Liver (tissue), 9 donors: ENCODE measurements around the gene MBLAC1. TPM values are rescaled to one million over a fixed set of nuclear protein-coding genes. Genes with fewer than 3 reads are reported as not detected.

Experiments used
- DNase-seq: peaks from one replicate; pipeline ENCODE4 v3.0.0-alpha.2; 2017; ENCODE audit warnings: low spot score
- H3K27ac ChIP-seq, 2 donors: one replicate each; pipeline ENCODE4 v1.7.0; 2013; ENCODE audit warnings: inconsistent platforms in 2 of 2, low read length in 2 of 2, control low read depth in 1 of 2, low read depth in 1 of 2, mild to moderate bottlenecking in 1 of 2
- H3K27me3 ChIP-seq, 4 donors: one replicate each; pipeline versions ENCODE4 v1.6.1 to v1.7.0; 2013; ENCODE audit warnings: low read length in 3 of 4, inconsistent platforms in 1 of 4, mild to moderate bottlenecking in 1 of 4, moderate library complexity in 1 of 4; ENCODE audit not compliant: control insufficient read depth in 4 of 4, insufficient read depth in 4 of 4
- H3K36me3 ChIP-seq, 4 donors: one replicate each; pipeline versions ENCODE4 v1.6.1 to v1.7.0; 2013; ENCODE audit warnings: low read length in 3 of 4, mild to moderate bottlenecking in 3 of 4, low read depth in 1 of 4, moderate library complexity in 1 of 4; ENCODE audit not compliant: control insufficient read depth in 4 of 4, insufficient read depth in 3 of 4
- H3K4me1 ChIP-seq, 4 donors: one replicate each; pipeline versions ENCODE4 v1.6.1 to v1.7.0; 2013; ENCODE audit warnings: low read length in 3 of 4, mild to moderate bottlenecking in 3 of 4, moderate library complexity in 1 of 4; ENCODE audit not compliant: control insufficient read depth in 4 of 4, insufficient read depth in 4 of 4
- H3K4me3 ChIP-seq, 3 donors: one replicate each; pipeline versions ENCODE4 v1.6.1 to v1.7.0; 2013; ENCODE audit warnings: low read length in 3 of 3, control low read depth in 1 of 3, low read depth in 1 of 3, mild to moderate bottlenecking in 1 of 3
- H3K9ac ChIP-seq, 2 donors: one replicate each; pipeline ENCODE4 v1.7.0; 2013; ENCODE audit warnings: low read length in 2 of 2, mild to moderate bottlenecking in 2 of 2, moderate library complexity in 2 of 2, control low read depth in 1 of 2, low read depth in 1 of 2
- H3K9me3 ChIP-seq, 4 donors: one replicate each; pipeline versions ENCODE4 v1.6.1 to v1.7.0; 2013; ENCODE audit warnings: low read length in 3 of 4; ENCODE audit not compliant: control insufficient read depth in 4 of 4
- ATF3 ChIP-seq: IDR thresholded peaks from 2 replicates; pipeline ENCODE4 v1.6.1; 2016; ENCODE audit warnings: antibody characterized with exemption
- EGR1 ChIP-seq, 2 donors: IDR thresholded peaks; 2 replicates each; pipeline ENCODE4 v1.6.1; 2016 to 2018; ENCODE audit warnings: antibody characterized with exemption in 2 of 2, low read depth in 2 of 2
- FOXA1 ChIP-seq: IDR thresholded peaks from 2 replicates; pipeline ENCODE4 v1.6.1; 2016; ENCODE audit warnings: antibody characterized with exemption
- FOXA2 ChIP-seq: IDR thresholded peaks from 2 replicates; pipeline ENCODE4 v1.6.1; 2016; ENCODE audit warnings: antibody characterized with exemption
- GABPA ChIP-seq, 2 donors: IDR thresholded peaks in 1 of 2; conservative IDR thresholded peaks in 1 of 2; 2 replicates each; pipeline ENCODE4 v1.6.1; 2016; ENCODE audit warnings: antibody characterized with exemption in 2 of 2, mild to moderate bottlenecking in 1 of 2, moderate library complexity in 1 of 2
- MAX ChIP-seq: IDR thresholded peaks from 2 replicates; pipeline ENCODE4 v1.6.1; 2016; ENCODE audit warnings: antibody characterized with exemption
- NR2F2 ChIP-seq: IDR thresholded peaks from 2 replicates; pipeline ENCODE4 v1.6.1; 2016; ENCODE audit warnings: antibody characterized with exemption
- RAD21 ChIP-seq, 2 donors: IDR thresholded peaks; 2 replicates each; pipeline ENCODE4 v1.6.1; 2016; ENCODE audit warnings: antibody characterized with exemption in 2 of 2, mild to moderate bottlenecking in 2 of 2
- SP1 ChIP-seq: IDR thresholded peaks from 2 replicates; pipeline ENCODE4 v1.6.1; 2018; ENCODE audit warnings: antibody characterized with exemption, mild to moderate bottlenecking
- TAF1 ChIP-seq: conservative IDR thresholded peaks from 2 replicates; pipeline ENCODE4 v1.6.1; 2016; ENCODE audit warnings: antibody characterized with exemption, mild to moderate bottlenecking
- YY1 ChIP-seq: IDR thresholded peaks from 2 replicates; pipeline ENCODE4 v1.6.1; 2016; ENCODE audit warnings: antibody characterized with exemption, mild to moderate bottlenecking
- ZBTB33 ChIP-seq: IDR thresholded peaks from 2 replicates; pipeline ENCODE4 v1.6.1; 2016; ENCODE audit warnings: antibody characterized with exemption
- WGBS: extraction: QIAGEN DNeasy Blood & Tissue Kit; methylation state at CpG from one replicate; pipeline ENCODE4 v1.1.7; 2013; 5-methylcytosine and 5-hydroxymethylcytosine counted together
- polyA plus RNA-seq, 2 donors: library from polyadenylated mRNA; stranded (reverse) in 1 of 2; unstranded in 1 of 2; fragments of 200-250 nt in 1 of 2; fragments of >200 nt in 1 of 2; fragmentation: Nextera tagmentation in 1 of 2; extraction: Ambion mirVana in 1 of 2; gene quantifications; one replicate each; pipeline versions ENCODE4 v1.2.1 to v1.2.3, GENCODE V29; 2013 to 2015
- total RNA-seq, 2 donors: library from RNA; depleted of rRNA; stranded (reverse); fragments of >200 nt; gene quantifications; one replicate each; pipeline ENCODE4 v1.2.3, GENCODE V29; 2014
- donor health status: healthy.
- donor health status: healthy.
- donor health status: healthy.
- donor health status: healthy.
- donor health status: healthy.

The MBLAC1 gene
- total and polyA plus RNA-seq, 4 donors: 1.0 to 1.4 (median 1.3) TPM

GRCh38 chr7:100087055-100087750, 39.6 kb upstream of the MBLAC1 start (continued):
- no peak for TF ChIP-seq MAX
- TF ChIP-seq TAF1: no peak
- TF ChIP-seq YY1: no peak
- TF ChIP-seq ZBTB33: no peak
- TF ChIP-seq ATF3: no peak

GRCh38 chr7:100088095-100088620, 38.6 kb upstream of the MBLAC1 start:
- Histone ChIP-seq H3K36me3 (peaks cover 12 to 29% (median 18%) of the 10 kb centered on the region in 4 donors), H3K4me3 (peak overlapping the region; percentile 77 to 94 (median 80)), H3K9ac (peak overlapping the region; percentile 51 to 75), H3K9me3 (no peaks in the 10 kb centered on the region), H3K27ac (peak overlapping the region; percentile 82 to 94), H3K27me3 (no peaks in the 10 kb centered on the region), H3K4me1 (peaks cover 9 to 19% (median 13%) of the 10 kb centered on the region in 4 donors)
- WGBS: 79% methylated on average over 11 of the region's 11 CpGs
- no peak for TF ChIP-seq ZBTB33
- DNase-seq: no peak

- Histone ChIP-seq H3K27me3 (no peaks in the 10 kb centered on the region), H3K36me3 (peaks cover 13 to 36% (median 23%) of the 10 kb centered on the region in 4 donors), H3K9ac (peak within 1 kb of the TSS; percentile 75 to 80), H3K27ac (peak within 1 kb of the TSS; percentile 82 to 94), H3K9me3 (no peaks in the 10 kb centered on the region), H3K4me3 (peak within 1 kb of the TSS; percentile 80 to 94 (median 91)), H3K4me1 (peaks cover 9 to 22% (median 13%) of the 10 kb centered on the region in 4 donors)
- DNase-seq: peak; percentile 93
- no peak for TF ChIP-seq NR2F2
- TF ChIP-seq RAD21 (IDR thresholded peaks at IDR 0.05): no peak
- no peak for TF ChIP-seq FOXA1
- TF ChIP-seq SP1: peak; percentile 66
- TF ChIP-seq FOXA2: no peak
- no peak for TF ChIP-seq MAX
- TF ChIP-seq GABPA (IDR thresholded peaks at IDR 0.05 in 1 of 2, conservative IDR thresholded peaks at IDR 0.05 in 1 of 2): peak in 1 of 2 donors; percentile 72
- no peak for TF ChIP-seq TAF1
- peak; percentile 96 for TF ChIP-seq YY1
- TF ChIP-seq EGR1 (IDR thresholded peaks at IDR 0.05; ENCODE audit: low read depth in 2 of 2): no peak
- WGBS: under 1% methylated on average over 68 of the region's 68 CpGs
These were observed 37.9 kb upstream of the MBLAC1 start, which contains the start of gene COPS6 for GRCh38 chr7:100088621-100089457. COPS6 (plus strand) TSS chr7:100088969; CDS start chr7:100088991, 22 bp downstream.
